Medulla oblongata (tissue), 1 donor: ENCODE measurements around the gene PSG4.
"Not testable (repeated sequence)": the region's sequence is repeated elsewhere in the genome, so short reads cannot be mapped to it uniquely, and the experiment has no call there.

Source experiments
- DNase-seq: peaks from one replicate; pipeline ENCODE4 v3.0.0-alpha.2; 2015; ENCODE audit errors: extremely low spot score

Gene PSG4

DNA sequence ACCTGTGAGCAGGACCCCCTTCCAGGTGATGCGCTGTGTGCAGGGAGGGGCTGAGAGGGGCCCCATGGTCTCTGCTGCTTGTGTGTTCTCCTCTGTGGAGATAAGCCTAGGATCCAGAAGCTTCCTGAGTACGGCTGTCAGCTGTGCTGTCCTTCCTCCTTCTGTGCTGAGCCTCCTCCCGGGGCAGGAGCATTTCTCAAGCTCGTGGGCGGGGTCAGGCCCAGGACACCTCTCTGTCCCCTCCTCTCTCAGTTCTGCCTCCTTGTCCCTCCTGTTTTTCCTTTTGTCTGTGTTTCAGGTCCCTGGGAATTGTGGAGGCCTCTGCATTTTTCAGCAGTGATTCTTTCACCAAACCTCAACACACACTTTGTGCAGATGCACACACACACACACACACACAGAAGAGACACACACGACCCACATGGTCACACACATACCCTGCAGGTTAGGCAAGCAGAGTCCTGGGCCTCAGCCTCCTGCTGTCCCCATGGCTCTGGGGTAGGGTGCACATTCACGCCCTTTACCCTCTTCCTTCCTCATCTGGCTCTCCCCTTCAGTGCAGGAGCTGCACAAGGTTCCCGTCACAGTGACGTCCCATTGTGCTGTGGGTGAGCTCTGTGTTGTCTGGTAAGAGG lies at the start of gene PSG4:
Gene PSG4, minus strand, starts transcription at position 168 of the 635 bp plus-strand sequence. Its CDS starts 102 bp downstream, at position 66.
- not testable (repeated sequence) for DNase-seq

- DNase-seq, result not testable (repeated sequence)
Observed at GRCh38 chr19:43251428-43251827, 46.0 kb upstream of the PSG4 start.

- not testable (repeated sequence) for DNase-seq
Observed at GRCh38 chr19:43250296-43250695, 44.9 kb upstream of the PSG4 start.

GRCh38 chr19:43248635-43249002 lies 43.2 kb upstream of the PSG4 start:
- DNase-seq, result not testable (repeated sequence)

DNA sequence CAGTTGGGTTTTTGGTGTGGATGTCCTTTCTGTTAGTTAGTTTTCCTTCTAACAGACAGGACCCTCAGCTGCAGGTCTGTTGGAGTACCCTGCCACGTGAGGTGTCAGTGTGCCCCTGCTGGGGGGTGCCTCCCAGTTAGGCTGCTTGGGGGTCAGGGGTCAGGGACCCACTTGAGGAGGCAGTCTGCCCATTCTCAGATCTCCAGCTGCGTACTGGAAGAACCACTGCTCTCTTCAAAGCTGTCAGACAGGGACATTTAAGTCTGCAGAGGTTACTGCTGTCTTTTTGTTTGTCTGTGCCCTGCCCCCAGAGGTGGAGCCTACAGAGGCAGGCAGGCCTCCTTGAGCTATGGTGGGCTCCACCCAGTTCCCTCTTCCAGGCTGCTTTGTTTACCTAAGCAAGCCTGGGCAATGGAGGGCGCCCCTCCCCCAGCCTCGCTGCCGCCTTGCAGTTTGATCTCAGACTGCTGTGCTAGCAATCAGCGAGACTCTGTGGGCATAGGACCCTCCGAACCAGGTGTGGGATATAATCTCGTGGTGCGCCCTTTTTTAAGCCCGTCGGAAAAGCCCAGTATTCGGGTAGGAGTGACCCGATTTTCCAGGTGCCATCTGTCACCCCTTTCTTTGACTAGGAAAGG lies 41.9 kb upstream of the PSG4 start:
- not testable (repeated sequence) for DNase-seq

DNA sequence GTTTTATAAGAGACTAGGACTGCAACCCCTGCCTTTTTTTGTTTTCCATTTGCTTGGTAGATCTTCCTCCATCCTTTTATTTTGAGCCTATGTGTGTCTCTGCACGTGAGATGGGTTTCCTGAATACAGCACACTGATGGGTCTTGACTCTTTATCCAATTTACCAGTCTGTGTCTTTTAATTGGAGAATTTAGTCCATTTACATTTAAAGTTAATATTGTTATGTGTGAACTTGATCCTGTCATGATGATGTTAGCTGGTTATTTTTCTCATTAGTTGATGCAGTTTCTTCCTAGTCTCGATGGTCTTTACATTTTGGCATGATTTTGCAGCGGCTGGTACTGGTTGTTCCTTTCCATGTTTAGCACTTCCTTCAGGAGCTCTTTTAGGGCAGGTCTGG lies 40.4 kb upstream of the PSG4 start:
- DNase-seq, result not testable (repeated sequence)

DNA sequence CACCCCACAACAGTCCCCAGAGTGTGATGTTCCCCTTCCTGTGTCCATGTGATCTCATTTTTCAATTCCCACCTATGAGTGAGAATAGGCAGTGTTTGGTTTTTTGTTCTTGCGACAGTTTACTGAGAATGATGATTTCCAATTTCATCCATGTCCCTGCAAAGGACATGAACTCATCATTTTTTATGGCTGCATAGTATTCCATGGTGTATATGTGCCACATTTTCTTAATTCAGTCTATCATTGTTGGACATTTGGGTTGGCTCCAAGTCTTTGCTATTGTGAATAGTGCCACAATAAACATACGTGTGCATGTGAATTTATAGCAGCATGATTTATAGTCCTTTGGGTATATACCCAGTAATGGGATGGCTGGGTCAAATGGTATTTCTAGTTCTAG lies 36.8 kb upstream of the PSG4 start:
- DNase-seq, result not testable (repeated sequence)

DNA sequence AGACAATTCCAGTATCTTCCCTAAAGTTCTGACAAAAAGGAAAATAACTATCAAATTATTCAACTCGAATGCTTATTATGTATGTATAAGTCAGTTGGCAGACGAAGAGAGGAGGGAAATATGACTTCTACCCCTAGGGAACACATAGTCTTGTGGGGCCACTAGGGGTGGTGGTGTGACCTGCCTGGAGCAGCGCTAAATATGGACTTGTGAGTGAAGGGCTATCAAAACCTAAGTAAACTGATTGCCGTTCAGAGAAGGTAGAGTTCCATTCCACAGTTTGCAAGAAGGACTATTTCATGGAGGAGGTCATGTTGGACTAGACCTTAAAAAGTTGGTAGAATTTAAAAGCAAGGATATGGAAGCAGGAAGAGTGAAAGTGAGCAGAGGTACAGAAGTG lies 32.8 kb upstream of the PSG4 start:
- not testable (repeated sequence) for DNase-seq

GRCh38 chr19:43235686-43236085 lies 30.2 kb upstream of the PSG4 start:
- not testable (repeated sequence) for DNase-seq

- DNase-seq, result no peak
Observed at GRCh38 chr19:43229315-43229714, 23.9 kb upstream of the PSG4 start.

- DNase-seq, result not testable (repeated sequence)
Observed at GRCh38 chr19:43228730-43229129, 23.3 kb upstream of the PSG4 start.

- not testable (repeated sequence) for DNase-seq
Observed at GRCh38 chr19:43226986-43227385, 21.5 kb upstream of the PSG4 start.

DNA sequence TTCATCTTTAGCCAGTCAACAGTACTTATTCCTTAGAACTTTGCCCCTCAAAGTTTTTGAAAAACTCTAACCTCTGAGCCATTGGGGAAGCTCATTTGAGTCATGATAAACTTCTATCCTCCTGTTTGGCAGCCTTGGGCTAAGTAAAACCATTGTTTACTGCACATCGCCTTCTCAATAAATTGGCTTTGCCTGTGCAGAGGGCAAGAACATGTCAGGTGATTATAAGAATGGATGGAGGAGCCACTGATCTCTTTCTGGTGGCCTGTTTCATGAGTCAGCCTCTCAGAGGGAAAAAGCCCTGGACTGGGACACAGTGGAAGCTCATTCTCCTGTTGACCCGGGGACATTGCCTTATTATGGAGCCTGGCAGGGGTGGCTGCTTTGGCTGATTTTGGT lies 19.4 kb upstream of the PSG4 start:
- DNase-seq, result no peak

DNA sequence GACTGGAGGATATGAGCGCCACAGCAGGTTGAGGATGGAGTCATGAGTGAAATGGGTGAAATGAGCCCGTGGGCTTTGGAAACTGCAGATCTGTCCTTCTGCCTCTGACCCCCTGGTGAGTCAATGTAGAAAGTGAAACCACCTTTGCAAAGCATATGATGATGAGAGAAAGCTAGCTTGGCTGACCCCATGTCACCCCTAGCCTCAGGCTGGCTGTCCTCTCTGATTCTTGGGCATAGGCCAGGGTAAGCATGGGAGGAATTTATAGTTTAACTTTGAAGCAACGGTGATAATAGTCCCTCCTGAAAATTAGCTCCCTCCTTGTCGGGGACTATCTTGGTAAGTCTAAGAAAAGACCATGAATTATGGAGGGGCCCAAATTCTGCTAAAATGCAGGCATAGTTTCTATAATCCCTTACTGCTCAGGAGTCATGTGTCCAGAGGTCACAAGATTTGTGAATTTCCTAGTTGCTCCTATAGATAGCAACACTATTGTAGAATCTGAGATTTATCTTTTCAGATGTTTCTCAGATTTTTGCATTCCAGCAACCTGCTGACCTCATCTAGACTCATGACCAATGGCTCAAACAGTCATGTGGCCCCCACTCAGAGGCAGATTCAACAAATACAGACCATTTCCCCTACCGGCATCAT lies 18.9 kb upstream of the PSG4 start:
- DNase-seq, result not testable (repeated sequence)

DNA sequence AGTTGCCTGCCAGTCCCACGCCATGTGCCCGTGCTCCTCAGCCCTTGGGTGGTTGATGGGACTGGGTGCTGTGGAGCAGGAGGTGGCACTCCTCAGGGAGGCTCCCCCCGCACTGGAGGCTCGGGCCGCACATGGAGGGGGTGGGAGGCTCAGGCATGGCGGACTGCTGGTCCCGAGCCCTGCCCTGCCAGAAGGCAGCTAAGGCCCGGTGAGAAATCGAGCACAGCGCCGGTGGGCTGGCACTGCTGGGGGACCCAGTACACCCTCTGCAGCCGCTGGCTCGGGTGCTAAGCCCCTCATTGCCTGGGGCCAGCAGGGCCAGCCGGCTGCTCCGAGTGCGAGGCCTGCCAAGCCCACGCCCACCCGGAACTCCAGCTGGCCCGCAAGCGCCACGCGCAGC lies 16.5 kb upstream of the PSG4 start:
- not testable (repeated sequence) for DNase-seq

- not testable (repeated sequence) for DNase-seq
Observed at GRCh38 chr19:43219136-43219535, 13.7 kb upstream of the PSG4 start.

GRCh38 chr19:43215881-43216280 lies 10.4 kb upstream of the PSG4 start:
- not testable (repeated sequence) for DNase-seq

DNA sequence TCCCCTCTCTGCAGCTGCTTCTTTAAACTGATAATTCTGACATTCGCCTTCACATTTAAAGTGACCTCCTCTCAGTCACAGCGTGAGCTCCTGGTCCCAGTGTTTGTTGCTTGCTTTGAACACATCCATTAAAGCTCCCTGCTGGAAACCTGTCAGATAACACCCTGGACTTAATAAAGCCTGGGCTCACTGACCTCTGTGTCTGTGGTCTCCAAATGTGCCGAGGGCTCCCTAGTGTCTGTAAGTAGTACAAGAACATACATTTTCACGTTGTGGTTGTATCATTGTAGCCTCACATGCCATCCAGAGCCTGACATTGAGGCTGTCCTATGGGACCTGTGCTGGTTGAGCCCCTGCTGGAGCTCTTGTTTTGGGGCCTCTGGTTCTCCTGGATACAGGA lies 2.6 kb upstream of the PSG4 start:
- no peak for DNase-seq

- not testable (repeated sequence) for DNase-seq
Observed at GRCh38 chr19:43207174-43207573, 1.7 kb upstream of the PSG4 start.

DNA sequence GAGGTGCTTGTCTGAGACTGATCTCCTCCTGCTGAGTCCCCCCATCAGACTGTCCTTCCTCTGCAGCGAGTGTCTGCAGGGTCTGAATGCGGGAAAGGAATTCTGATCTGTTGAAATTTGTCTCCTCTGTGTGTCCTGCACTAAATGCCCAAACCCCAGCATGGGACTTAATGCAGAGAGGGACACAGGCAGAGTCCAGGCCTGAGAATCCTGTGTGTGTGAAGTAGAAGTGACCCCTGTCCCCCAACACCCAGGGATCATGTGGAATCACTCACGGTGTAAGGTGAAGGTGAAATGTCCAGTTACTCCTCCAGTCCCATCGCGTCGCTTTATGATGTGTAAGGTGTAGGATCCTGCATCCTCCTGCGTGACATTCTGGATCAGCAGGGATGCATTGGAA lies 1.8 kb downstream of the PSG4 start:
- not testable (repeated sequence) for DNase-seq

GRCh38 chr19:43201891-43202290 lies 3.5 kb downstream of the PSG4 start:
- DNase-seq, result not testable (repeated sequence)

DNA sequence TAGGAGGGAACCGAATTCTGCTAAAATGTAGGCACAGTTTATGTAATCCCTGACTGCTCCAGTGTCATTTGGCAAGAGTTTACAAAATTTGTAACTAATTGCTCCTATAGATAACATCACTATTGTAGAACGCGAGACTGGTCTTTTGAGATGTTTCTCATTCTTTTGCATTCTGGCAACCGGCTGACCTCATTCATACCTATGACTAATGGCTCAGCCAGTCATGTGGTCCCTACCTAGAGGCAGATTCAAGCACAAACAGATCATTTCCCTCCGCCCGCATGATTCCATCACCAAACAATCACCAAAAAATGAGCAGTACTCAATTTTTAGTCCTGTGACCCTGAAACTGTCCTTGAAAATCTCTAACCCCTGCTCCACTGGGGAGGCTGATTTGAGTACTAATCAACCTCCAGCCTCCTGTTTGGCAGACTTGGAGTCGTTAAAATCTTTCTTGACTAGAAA lies 4.1 kb downstream of the PSG4 start:
- not testable (repeated sequence) for DNase-seq
